PC-3 (cell line): ENCODE results near the gene SYNCRIP.

Experiments used
- EZH2 ChIP-seq: fragments of 300-600 bp; sonication (generic); IDR thresholded peaks from one replicate; pipeline ENCODE4 v1.6.1; 2017; ENCODE audit warnings: antibody characterized with exemption, mild to moderate bottlenecking, low read length; ENCODE audit not compliant: unreplicated experiment
- TF ChIP-seq, protein P1 (sequence below): fragments of 300-600 bp; sonication (generic); conservative IDR thresholded peaks from 2 replicates; pipeline ENCODE4 v1.5.1; 2017; ENCODE audit warnings: antibody characterized with exemption, low read depth, mild to moderate bottlenecking, low read length

DNA sequence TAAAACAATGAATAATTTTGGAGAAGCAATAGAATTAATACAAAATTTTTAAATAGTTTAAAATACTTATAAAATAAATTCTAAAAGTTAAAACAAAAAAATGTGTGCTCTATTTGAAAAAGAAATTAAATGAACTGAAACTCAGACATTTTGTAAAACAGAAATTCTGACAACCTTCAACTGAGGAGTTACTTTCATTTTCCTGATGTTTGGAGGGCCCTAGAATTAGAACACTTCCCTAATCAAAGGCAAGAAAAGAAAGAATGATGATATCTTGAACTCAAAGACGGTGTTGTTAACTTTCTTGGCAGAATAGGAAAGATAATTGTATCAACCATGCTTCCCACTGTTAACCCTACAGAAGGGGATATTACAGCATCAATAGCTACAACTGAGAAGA, 77.0 kb downstream of the SYNCRIP start:
- no peak for TF ChIP-seq EZH2
- TF ChIP-seq, protein P1, sequence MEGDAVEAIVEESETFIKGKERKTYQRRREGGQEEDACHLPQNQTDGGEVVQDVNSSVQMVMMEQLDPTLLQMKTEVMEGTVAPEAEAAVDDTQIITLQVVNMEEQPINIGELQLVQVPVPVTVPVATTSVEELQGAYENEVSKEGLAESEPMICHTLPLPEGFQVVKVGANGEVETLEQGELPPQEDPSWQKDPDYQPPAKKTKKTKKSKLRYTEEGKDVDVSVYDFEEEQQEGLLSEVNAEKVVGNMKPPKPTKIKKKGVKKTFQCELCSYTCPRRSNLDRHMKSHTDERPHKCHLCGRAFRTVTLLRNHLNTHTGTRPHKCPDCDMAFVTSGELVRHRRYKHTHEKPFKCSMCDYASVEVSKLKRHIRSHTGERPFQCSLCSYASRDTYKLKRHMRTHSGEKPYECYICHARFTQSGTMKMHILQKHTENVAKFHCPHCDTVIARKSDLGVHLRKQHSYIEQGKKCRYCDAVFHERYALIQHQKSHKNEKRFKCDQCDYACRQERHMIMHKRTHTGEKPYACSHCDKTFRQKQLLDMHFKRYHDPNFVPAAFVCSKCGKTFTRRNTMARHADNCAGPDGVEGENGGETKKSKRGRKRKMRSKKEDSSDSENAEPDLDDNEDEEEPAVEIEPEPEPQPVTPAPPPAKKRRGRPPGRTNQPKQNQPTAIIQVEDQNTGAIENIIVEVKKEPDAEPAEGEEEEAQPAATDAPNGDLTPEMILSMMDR: no peak
